ENCODE measurements around the gene TAAR5.

GRCh38 chr6:132624175-132624574 lies 34.6 kb upstream of the TAAR5 start, which contains the start of gene TAAR2:
- TF ChIP-seq POLR2AphosphoS5 (IDR thresholded peaks at IDR 0.05; ENCODE audit: borderline replicate concordance, low read depth, low read length), result no peak
- TF ChIP-seq EZH2 (IDR thresholded peaks at IDR 0.05), result no peak
- TF ChIP-seq FOXP2 (optimal IDR thresholded peaks at IDR 0.05; ENCODE audit: control extremely low read depth, extremely low read length, insufficient read depth), result no peak

Measured in SK-N-MC (cell line).